Small intestine (tissue), 7 donors: ENCODE results near the gene ANKS3. TPM values are rescaled to one million over a fixed set of nuclear protein-coding genes. Genes with fewer than 3 reads are reported as not detected.

Experiments used
- DNase-seq, 2 donors: peaks; one replicate each; pipeline versions ENCODE4 v3.0.0 to v3.0.0-alpha.2; 2013
- FAIRE-seq: peaks from 2 replicates; lab custom pipeline; 2012; peaks lifted over from hg19 to GRCh38; lab: Jason Lieb, UNC
- H3K27ac ChIP-seq, 3 donors: one replicate each; pipeline ENCODE4 v1.5.1; 2013; ENCODE audit warnings: low read length in 2 of 3, mild to moderate bottlenecking in 2 of 3, control low read depth in 1 of 3, inconsistent platforms in 1 of 3, low read depth in 1 of 3, moderate library complexity in 1 of 3
- H3K27me3 ChIP-seq, 3 donors: one replicate each; pipeline ENCODE4 v1.6.1; 2013; ENCODE audit warnings: low read length in 3 of 3, inconsistent platforms in 1 of 3; ENCODE audit not compliant: control insufficient read depth in 3 of 3, insufficient read depth in 3 of 3
- H3K36me3 ChIP-seq, 3 donors: one replicate each; pipeline ENCODE4 v1.6.1; 2013; ENCODE audit warnings: low read length in 3 of 3, inconsistent platforms in 1 of 3, low read depth in 1 of 3, mild to moderate bottlenecking in 1 of 3, moderate library complexity in 1 of 3; ENCODE audit not compliant: control insufficient read depth in 3 of 3, insufficient read depth in 2 of 3
- H3K4me1 ChIP-seq, 3 donors: one replicate each; pipeline ENCODE4 v1.6.1; 2013; ENCODE audit warnings: low read length in 2 of 3, inconsistent platforms in 1 of 3, low read depth in 1 of 3, mild to moderate bottlenecking in 1 of 3, moderate library complexity in 1 of 3; ENCODE audit not compliant: control insufficient read depth in 3 of 3, insufficient read depth in 2 of 3
- H3K4me3 ChIP-seq, 3 donors: one replicate each; pipeline ENCODE4 v1.5.1; 2013; ENCODE audit warnings: low read length in 3 of 3, control low read depth in 1 of 3, inconsistent platforms in 1 of 3, low read depth in 1 of 3, mild to moderate bottlenecking in 1 of 3, moderate library complexity in 1 of 3
- H3K9me3 ChIP-seq, 2 donors: one replicate each; pipeline ENCODE4 v1.6.1; 2013; ENCODE audit warnings: low read depth in 1 of 2, low read length in 1 of 2; ENCODE audit not compliant: control insufficient read depth in 2 of 2, insufficient read depth in 1 of 2
- WGBS, 3 donors: extraction: QIAGEN DNeasy Blood & Tissue Kit; methylation state at CpG; one replicate each; pipeline ENCODE4 v1.1.7; 2013; 5-methylcytosine and 5-hydroxymethylcytosine counted together
- polyA plus RNA-seq, 4 donors: library from polyadenylated mRNA; stranded (reverse) in 3 of 4; unstranded in 1 of 4; fragments of 200-250 nt in 3 of 4; fragments of 120-200 nt in 1 of 4; gene quantifications; one replicate each; pipeline versions ENCODE4 v1.2.1 to v1.2.3, GENCODE V29; 2013
- donor health status: healthy with polysubstance abuse.
- donor health status: control.
- donor health status: control.
- donor health status: Bipolar disorder and iron deficiency.
- donor health status: healthy.

The ANKS3 gene
- polyA plus RNA-seq, 4 donors, result 11.6 to 16.9 (median 13.8) TPM

DNA sequence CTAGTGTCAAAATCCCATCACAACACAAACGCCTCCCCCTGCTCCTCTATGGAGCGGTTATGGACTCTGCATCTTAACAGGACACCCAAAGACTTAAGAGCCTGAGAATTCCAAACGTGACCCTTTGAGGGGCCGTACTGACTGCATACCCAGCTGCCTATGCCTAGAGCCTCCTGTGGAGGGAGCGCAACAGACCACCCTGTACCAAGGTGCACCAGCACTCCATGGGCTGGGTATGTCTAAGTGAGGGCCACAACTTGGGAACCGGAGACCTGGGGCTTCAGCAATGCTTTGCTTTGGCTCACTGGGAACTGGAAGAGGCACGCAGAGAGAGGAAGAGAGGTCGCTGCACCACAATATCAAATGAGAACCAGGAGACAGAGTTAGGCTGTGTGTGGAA is 5.4 kb downstream of the ANKS3 start:
- WGBS, 3 donors, result 95 to 96% (median 96%) methylated on average over 8 of the region's 8 CpGs
- Histone ChIP-seq H3K27me3 (no peaks in the 10 kb centered on the region), H3K27ac (no peak overlapping the region), H3K36me3 (peaks cover 3 to 47% (median 7%) of the 10 kb centered on the region in 3 donors), H3K4me3 (no peak overlapping the region), H3K9me3 (no peaks in the 10 kb centered on the region), H3K4me1 (no peaks in the 10 kb centered on the region)
- DNase-seq (no peak), FAIRE-seq (no peak)

DNA sequence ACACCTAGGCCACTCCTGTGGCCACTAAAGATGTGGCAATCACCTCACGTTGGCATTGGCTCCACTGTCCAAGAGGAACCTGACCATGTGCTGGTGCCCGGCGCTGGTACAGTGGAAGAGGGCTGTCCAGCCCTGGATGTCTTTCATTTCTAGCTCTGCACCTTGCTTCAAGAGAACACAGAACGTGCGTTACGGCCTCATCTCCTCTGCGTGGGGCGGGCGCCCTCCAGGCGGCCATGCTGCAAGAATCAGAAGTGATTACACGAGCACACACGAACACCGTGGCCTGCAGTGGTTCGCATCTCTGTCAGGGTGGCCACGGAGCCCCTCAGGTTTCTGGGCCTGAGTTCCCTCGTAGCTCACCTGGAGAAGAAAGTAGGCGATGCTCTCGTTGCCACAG is 7.5 kb downstream of the ANKS3 start:
- peaks cover 5 to 57% (median 7%) of the 10 kb centered on the region in 3 donors for H3K36me3 ChIP-seq
- no peak overlapping the region for H3K27ac ChIP-seq
- 92 to 96% (median 94%) methylated on average over 18 of the region's 18 CpGs for WGBS, 3 donors
- no peaks in the 10 kb centered on the region for H3K27me3 ChIP-seq
- DNase-seq (no peak), FAIRE-seq (no peak)
- H3K4me3 ChIP-seq, result no peak overlapping the region
- no peaks in the 10 kb centered on the region for H3K4me1 ChIP-seq
- H3K9me3 ChIP-seq, result no peaks in the 10 kb centered on the region

DNA sequence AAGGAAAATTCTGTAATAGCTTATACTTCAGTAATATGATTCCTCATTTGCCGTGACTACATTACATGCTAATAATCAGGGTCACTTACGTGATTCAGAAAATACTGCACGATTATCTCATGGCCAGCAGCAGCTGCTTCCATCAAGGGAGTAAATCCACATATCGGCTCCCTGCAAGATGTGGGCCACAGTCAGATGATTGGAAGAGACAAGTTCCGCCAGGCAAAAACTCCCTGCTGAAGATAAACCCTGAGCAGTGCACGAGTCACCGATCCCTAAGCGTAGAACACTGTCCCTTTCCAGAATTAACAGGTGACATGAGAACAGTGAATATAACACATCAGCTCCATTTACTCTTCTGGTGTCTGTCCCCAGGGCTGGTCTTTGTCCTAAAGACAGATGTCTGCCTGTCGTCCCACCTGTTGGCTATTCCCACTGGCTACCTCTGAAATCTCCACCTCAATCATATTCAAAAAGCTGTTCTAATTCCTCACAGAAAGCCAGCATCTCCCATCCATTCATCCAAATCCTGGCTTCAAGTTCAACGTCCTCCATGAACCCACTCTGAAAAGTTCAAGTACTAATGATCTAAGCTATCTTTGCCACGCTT is 9.3 kb downstream of the ANKS3 start:
- Histone ChIP-seq H3K36me3 (peaks cover 5 to 56% (median 7%) of the 10 kb centered on the region in 3 donors), H3K27me3 (no peaks in the 10 kb centered on the region), H3K9me3 (no peaks in the 10 kb centered on the region), H3K4me1 (no peaks in the 10 kb centered on the region), H3K27ac (no peak overlapping the region), H3K4me3 (no peak overlapping the region)
- no peak for DNase-seq
- no peak for FAIRE-seq
- 91 to 97% (median 95%) methylated on average over 11 of the region's 11 CpGs for WGBS, 3 donors

DNA sequence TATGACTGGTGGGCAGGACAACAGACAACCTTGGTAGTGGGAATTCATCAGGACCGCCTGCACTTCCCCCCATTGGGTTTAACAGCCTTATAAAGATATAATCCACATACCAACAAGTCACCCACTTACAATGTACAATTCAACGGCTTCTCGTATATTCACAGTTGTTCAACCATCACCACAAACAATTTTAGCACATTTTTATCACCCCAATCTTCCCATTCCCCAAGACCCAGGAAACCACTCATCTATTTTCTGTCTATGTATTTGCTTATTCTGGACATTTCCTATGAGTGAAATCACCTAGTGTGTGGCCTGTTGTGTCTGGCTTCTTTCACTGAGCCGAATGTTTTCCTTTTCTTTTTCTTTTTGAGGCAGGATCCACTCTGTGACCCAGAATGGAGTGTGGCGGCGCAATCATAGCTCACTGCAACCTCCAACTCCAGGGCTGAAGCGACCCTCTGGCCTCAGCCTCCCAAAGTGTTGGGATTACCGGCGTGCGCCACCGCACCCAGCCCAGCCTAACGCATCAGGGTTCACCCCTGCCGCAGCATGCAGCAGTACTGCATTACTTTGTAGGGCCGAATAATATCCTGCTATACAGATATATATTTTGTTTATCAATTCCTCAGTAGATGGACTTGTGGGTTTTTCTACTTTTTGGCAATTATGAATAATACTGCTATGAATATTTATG is 10.9 kb downstream of the ANKS3 start:
- H3K36me3 ChIP-seq, result peaks cover 3 to 56% (median 7%) of the 10 kb centered on the region in 3 donors
- 94 to 95% (median 94%) methylated on average over 14 of the region's 14 CpGs for WGBS, 3 donors
- no peak overlapping the region for H3K4me3 ChIP-seq
- H3K27ac ChIP-seq, result no peak overlapping the region
- FAIRE-seq (no peak), DNase-seq (no peak)
- no peaks in the 10 kb centered on the region for H3K27me3 ChIP-seq
- H3K9me3 ChIP-seq, result no peaks in the 10 kb centered on the region
- H3K4me1 ChIP-seq, result no peaks in the 10 kb centered on the region

DNA sequence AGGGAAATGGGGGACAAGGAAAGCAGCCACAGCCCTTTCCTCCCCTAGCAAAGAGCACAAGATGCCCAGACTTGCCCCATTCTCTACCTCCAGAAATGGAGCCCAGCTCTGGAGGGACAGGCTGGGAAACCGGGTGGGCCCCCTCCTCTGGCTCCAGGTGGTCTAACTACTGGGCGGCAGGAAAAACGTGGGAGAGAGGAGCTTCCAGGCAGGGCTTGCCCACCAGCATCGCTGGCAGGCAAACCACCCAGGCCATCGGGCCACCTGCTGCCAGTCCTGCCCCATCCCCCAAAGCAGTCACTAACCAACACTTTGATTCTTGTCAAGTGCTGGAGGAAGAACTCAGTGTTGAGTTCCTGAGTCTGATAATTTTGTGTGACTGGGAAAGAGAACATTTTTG is 15.6 kb downstream of the ANKS3 start:
- no peak overlapping the region for H3K4me3 ChIP-seq
- FAIRE-seq, result no peak
- H3K36me3 ChIP-seq, result peaks cover 4 to 63% (median 6%) of the 10 kb centered on the region in 3 donors
- no peak overlapping the region for H3K27ac ChIP-seq
- H3K27me3 ChIP-seq, result no peaks in the 10 kb centered on the region
- DNase-seq, result no peak
- WGBS, 3 donors, result 78 to 83% (median 79%) methylated on average over 5 of the region's 5 CpGs
- H3K9me3 ChIP-seq, result no peaks in the 10 kb centered on the region
- H3K4me1 ChIP-seq, result no peaks in the 10 kb centered on the region

DNA sequence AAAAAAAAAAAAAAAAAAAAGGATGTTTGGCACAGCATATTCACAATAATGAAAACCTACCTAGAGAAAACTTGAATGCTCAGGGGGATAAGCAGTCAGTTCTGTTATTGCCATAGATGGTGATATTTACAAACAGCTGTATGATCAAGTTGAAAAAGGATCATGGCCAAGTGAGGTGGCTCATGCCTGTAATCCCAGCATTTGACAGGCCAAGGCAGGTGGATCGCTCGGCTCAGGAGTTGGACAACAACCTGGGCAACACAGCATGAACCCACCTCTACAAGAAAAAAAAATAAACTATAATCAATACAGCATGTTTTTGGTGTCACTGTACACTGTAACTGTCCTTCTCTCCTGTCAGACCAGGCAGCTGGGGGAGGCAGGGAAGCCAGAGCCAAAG is 19.1 kb downstream of the ANKS3 start:
- H3K4me1 ChIP-seq, result no peaks in the 10 kb centered on the region
- 91 to 95% (median 94%) methylated on average over 2 of the region's 2 CpGs for WGBS, 3 donors
- H3K27ac ChIP-seq, result no peak overlapping the region
- no peaks in the 10 kb centered on the region for H3K27me3 ChIP-seq
- no peaks in the 10 kb centered on the region for H3K9me3 ChIP-seq
- DNase-seq (no peak), FAIRE-seq (no peak)
- H3K4me3 ChIP-seq, result no peak overlapping the region
- peaks cover 3 to 65% (median 6%) of the 10 kb centered on the region in 3 donors for H3K36me3 ChIP-seq

DNA sequence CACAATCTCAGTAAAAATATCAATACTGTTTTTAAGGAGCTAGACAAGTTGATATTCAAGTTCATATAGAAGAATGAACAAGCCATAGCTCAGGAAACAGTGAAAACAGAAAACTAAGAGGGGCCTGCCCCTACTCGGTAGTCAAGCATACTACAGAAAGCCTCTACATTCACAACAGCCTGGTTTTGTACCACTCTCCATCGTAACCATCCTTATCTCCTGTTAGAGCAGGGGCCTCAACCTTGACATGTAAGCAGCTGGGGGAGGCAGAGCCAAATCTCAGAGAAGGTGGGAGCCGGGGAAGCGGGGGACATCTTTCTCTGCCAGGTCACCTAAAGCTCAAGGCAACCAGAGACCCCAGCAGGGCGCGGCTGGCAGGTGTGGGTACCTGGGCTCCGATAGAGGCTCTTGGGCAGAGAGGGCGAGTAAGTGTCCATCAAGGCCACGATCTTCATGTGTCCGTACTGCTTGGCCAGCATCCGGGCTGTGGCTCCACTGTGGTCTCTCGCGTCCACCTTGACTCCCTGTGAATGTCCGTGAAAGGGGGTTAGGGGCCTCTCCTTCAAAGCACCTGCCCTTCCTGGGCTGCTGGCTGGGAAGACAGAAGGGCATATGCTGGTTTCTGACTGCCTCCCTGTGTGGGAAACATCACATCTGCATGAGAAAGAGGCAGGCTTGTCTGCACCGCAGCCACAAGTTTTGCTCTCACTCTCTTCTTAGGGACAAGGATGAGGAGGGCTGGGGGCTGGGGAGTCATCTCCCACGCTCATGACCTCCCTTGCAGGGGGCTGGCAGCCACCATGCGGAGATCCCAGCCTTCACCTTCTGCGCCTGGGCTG is 20.2 kb downstream of the ANKS3 start:
- FAIRE-seq, result no peak
- peaks cover 3 to 63% (median 6%) of the 10 kb centered on the region in 3 donors for H3K36me3 ChIP-seq
- H3K4me3 ChIP-seq, result no peak overlapping the region

DNA sequence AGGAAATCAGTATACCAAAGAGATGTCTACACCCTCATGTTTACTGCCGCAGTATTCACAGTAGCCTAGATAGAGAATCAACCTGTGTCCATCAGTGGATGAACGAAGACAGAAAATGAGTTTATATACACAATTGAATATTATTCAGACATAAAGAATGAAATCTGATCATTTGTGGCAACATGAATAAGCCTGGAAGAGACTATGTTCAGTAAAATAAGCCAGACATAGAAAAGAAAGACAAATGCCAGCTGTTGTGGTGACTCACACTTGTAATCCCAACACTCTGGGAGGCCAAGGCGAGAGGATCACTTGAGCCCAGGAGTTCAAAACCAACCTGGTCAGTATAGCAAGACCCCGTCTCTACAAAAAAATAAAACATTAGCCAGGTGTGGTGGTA is 24.6 kb downstream of the ANKS3 start:
- no peak for DNase-seq
- Histone ChIP-seq H3K27me3 (no peaks in the 10 kb centered on the region), H3K27ac (no peak overlapping the region), H3K36me3 (peaks cover 7 to 65% (median 13%) of the 10 kb centered on the region in 3 donors), H3K4me1 (no peaks in the 10 kb centered on the region), H3K9me3 (no peaks in the 10 kb centered on the region), H3K4me3 (no peak overlapping the region)
- FAIRE-seq, result no peak
- 95 to 96% (median 96%) methylated on average over 4 of the region's 4 CpGs for WGBS, 3 donors

More for the DNA sequence above, 20.2 kb downstream of the ANKS3 start:
- DNase-seq, result no peak
- WGBS, 3 donors, result 90 to 93% (median 91%) methylated on average over 18 of the region's 18 CpGs
- H3K27me3 ChIP-seq, result no peaks in the 10 kb centered on the region
- no peaks in the 10 kb centered on the region for H3K4me1 ChIP-seq
- H3K27ac ChIP-seq, result no peak overlapping the region
- no peaks in the 10 kb centered on the region for H3K9me3 ChIP-seq
